OCI-LY7 (cell line): ENCODE measurements around the gene ITGAD.

Experiments
- EZH2phosphoT487 ChIP-seq: fragments of 200-600 bp; sonication (generic); IDR thresholded peaks from 2 replicates; pipeline ENCODE4 v1.6.1; 2018; ENCODE audit warnings: low read depth, borderline replicate concordance, mild to moderate bottlenecking, mixed run types, antibody characterized with exemption, low read length, moderate library complexity, mixed read lengths
- TF ChIP-seq, protein P1 (sequence below): fragments of 200-600 bp; sonication (generic); conservative IDR thresholded peaks from 2 replicates; pipeline ENCODE4 v1.5.1; 2014; ENCODE audit warnings: mild to moderate bottlenecking, antibody characterized with exemption, low read length, moderate library complexity, mixed read lengths

DNA sequence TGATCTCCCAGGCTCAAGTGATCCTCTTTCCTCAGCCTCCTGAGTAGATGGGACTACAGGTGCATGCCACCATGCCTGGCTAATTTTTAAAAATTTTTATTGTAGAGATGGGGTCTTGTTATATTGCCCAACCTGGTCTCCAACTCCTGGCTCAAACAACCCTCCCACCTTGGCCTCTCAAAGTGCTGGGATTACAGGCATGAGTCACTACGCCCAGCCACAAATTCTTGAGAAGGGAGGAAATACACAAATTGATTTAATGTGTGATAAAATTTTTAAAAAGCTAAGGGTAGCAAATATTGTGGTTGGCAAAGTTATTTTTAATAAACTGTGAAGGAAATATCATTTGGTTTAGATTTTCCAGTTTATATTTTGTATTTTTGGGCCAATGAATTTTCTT is 9.6 kb downstream of the ITGAD start:
- TF ChIP-seq, protein P1, sequence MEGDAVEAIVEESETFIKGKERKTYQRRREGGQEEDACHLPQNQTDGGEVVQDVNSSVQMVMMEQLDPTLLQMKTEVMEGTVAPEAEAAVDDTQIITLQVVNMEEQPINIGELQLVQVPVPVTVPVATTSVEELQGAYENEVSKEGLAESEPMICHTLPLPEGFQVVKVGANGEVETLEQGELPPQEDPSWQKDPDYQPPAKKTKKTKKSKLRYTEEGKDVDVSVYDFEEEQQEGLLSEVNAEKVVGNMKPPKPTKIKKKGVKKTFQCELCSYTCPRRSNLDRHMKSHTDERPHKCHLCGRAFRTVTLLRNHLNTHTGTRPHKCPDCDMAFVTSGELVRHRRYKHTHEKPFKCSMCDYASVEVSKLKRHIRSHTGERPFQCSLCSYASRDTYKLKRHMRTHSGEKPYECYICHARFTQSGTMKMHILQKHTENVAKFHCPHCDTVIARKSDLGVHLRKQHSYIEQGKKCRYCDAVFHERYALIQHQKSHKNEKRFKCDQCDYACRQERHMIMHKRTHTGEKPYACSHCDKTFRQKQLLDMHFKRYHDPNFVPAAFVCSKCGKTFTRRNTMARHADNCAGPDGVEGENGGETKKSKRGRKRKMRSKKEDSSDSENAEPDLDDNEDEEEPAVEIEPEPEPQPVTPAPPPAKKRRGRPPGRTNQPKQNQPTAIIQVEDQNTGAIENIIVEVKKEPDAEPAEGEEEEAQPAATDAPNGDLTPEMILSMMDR: no peak
- no peak for TF ChIP-seq EZH2phosphoT487
